Gastroesophageal sphincter (tissue), 2 donors: Measurements from ENCODE around the gene TBC1D22B.

Experiments
- POLR2A ChIP-seq, 2 donors: fragments of 450-650 bp; IDR thresholded peaks; one replicate each; pipeline ENCODE4 v1.6.1; 2017; ENCODE audit warnings: antibody characterized with exemption in 2 of 2, mild to moderate bottlenecking in 2 of 2, moderate library complexity in 1 of 2
- POLR2AphosphoS5 ChIP-seq: sonication (generic); formaldehyde crosslinking; IDR thresholded peaks from one replicate; pipeline ENCODE4 v1.6.1; 2017; ENCODE audit warnings: antibody characterized with exemption

- TF ChIP-seq POLR2AphosphoS5, result no peak
- no peak for TF ChIP-seq POLR2A (IDR thresholded peaks at IDR 0.05)
Measured at GRCh38 chr6:37321101-37321500, 63.5 kb downstream of the TBC1D22B start.
